Activated CD8-positive, alpha-beta memory T cell treated with anti-CD3 and anti-CD28 coated beads, Interleukin-2, amount 50 U/mL, for 24 hours (primary cell): Measurements from ENCODE around the gene ATRN.

Experiments
- DNase-seq: peaks from one replicate; pipeline ENCODE4 v3.0.0-alpha.2; 2020; ENCODE audit errors: extremely low read depth

Gene ATRN

GRCh38 chr20:3627476-3627875, 156.7 kb downstream of the ATRN start:
- no peak for DNase-seq

GRCh38 chr20:3628502-3629314, 157.9 kb downstream of the ATRN start:
- no peak for DNase-seq

DNA sequence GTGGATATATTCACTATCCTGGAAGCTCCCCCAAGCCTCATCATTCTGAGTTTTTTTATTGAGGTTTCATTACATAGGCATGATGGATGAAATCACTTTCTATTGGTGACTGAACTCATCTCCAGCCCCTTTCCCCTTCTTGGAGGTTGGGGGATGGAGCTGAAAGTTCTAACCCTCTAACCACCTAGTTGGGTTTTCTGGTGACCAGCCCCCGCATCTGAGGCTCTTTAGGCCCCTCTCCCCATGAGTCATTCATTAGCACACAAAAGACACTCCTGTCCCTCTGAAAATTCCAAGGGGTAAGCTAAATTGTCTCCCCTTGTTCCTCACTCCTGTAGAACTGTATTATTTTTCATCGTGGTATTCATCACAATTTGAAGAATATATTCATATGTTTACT, 159.1 kb downstream of the ATRN start:
- no peak for DNase-seq

DNA sequence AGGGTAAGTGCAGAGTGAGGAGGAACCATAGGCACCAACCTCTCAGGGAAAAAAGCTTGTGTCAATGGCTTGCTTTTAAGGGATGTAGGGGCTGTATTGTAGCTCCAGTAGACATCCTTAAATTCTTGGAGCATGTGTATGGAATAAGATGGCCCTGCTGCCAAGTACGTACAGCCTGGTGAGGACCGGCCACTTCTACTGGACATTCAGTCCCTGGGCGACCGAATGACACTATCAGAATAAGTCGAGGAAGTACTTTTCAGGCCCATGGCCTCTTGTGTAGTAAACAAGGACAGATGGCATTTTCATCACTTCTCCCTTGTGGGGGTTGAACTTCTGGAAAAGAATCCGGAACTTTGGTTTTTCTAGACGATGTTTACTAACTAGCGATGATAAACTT, 159.6 kb downstream of the ATRN start:
- DNase-seq: no peak

DNA sequence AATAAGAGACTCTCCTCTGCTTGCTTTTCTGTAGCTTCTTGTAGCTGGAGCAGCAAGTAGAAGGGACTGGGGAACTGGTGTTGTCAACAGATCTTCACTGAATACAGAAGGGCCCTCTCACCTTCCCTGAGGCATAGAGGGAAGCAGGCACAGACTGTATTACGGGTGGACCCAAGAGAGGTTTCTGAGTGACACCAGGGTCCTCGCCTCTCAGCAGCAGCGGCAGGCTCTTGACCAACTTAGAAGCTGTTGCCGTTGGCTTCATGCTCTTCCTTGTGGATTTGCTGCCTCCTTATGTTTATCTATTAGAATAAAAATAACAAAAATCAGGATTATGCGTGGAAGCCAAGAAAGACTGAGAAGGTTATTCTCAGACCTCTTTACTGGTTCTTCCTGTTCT, 160.7 kb downstream of the ATRN start:
- no peak for DNase-seq

- no peak for DNase-seq
Measured at GRCh38 chr20:3632311-3633004, 161.6 kb downstream of the ATRN start.

GRCh38 chr20:3633913-3634478, 163.2 kb downstream of the ATRN start:
- DNase-seq: no peak

DNA sequence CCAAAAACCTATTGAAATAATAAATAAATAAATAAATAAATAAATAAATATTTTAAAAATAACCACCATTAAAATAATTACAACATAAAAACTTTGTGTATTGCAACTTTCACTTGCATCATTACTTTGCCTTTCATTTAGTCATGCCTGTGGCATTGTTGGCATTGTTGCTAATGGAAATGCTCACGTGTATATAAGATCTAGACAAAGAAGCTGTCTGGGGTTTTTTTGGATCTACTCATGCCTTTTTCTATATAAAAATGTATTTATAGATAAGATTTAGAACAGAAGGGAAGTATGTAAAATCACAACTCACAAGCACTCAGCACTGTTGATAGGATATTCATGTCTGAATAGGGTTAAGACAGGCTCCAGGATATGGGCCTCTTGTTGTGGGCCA, 164.5 kb downstream of the ATRN start:
- DNase-seq: no peak

- no peak for DNase-seq
Measured at GRCh38 chr20:3640259-3640658, 169.4 kb downstream of the ATRN start.

DNA sequence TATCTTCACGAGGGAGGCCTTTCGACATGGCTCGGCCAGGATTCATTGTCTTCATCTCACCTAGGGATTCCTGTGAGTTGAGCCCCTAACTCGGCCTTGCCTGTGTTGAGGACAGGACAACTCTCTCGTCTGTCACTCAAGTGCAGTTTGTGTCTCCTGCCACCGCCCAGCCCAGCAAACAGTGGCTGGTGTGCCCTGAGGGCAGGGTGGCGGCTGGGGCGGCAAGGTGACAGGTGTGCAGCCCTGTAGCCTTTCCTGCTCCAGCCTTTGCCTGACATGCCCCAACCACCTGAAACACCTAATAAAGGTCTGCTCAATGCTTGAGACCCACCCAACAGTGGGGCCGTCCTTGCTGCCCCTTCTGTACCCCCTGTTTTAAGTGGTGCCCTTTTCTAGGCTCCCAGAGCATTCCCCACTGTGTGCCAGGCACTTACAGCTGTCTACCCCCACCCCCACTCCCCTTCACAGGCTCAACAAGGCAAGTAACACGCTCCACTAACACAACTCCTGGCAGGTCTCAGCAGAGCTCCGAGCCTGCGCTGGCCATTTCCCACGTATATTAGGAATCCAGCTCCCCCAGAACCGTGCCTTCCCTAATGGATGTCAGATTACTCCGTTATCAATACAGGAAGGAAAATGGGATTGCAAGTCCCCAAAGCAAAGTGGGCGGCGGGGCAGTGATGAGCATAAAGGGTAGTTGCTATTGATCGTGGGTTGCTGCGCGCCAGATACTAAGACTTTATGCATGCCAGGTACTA, 174.7 kb downstream of the ATRN start:
- no peak for DNase-seq

- DNase-seq: no peak
Measured at GRCh38 chr20:3646067-3646440, 175.2 kb downstream of the ATRN start.

GRCh38 chr20:3646651-3647050, 175.8 kb downstream of the ATRN start:
- no peak for DNase-seq

DNA sequence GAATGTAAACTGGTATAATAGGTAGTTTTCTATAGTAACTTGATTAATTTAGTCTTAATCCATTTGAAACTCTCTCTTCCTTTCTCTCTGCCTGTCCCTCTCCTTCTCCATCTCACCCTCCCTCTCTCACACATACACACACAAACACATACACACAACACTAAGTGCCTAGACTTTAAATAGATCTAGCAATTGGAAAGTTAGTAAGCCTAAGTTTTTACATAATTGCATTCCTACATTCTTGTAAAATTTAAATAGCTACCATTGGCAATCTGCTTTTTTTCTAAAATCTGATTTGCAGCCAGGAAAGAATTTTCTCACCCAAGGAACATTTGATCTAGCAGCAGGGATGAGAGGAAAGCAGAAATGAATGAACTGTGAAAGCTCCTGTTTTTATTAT, 176.7 kb downstream of the ATRN start:
- no peak for DNase-seq

DNA sequence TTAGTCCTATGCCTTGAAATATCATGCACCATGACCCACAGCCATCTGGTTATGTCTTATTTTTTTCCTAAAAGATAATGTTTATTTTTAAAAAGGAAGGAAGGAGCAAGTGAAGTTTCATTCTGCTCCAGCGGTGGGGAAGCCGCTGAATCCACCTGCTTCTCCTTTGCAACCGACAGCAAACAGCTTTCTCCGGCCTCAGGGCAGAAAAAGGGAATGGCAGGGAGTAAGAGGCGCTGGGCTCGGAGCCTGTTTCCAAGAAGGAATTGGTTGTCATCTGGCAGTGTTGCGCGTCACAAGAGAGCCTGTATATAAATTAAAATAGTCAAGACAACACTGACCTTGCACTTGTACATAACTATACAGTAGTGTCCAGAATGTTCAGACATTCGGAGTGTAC, 178.1 kb downstream of the ATRN start:
- no peak for DNase-seq

GRCh38 chr20:3651204-3651962, 180.6 kb downstream of the ATRN start:
- no peak for DNase-seq

GRCh38 chr20:3652221-3652620, 181.4 kb downstream of the ATRN start:
- no peak for DNase-seq

DNA sequence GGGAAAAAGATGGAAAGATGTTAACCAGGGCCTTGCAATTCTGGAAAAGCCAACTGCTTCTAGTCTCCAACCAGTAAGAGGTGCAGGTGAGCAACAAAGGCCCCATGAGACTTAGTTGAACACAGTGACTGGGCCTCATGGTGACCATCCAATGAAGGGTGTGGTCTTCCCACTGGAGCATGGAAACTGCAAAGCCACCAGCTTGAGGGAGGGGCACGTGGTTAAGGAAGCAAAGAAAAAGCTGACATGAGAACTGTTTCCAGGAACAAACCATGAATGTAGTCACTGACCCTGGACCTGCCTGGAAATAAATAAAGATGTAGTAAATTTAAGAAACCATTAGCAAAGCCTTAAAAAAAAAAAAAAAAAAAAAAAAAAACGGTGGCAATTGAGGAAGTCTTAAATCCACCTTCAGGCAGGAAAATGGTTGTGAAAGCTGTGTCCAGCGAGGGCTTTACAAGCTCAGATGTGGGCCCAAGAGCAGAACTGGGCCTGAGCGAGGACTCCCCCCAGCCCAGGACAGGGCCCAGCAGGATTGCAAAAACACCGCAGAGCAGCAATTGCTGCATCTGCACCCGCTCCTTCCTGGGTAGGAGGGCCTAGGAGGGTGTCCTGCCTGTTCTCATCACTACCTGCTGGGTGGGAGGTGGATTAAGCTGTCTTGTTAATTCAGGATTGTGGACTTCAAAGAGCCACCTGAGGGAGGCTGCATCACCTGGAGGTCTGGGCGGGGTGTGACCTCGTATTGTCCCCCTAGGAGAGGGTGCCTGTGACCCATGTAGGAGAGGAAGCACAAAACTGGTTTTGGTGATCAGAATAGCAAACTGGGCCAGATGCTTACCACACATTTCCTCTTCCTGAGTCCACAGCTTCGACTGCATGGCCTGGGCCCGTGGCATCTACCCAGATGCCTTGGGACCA, 182.1 kb downstream of the ATRN start:
- DNase-seq: no peak

- no peak for DNase-seq
Measured at GRCh38 chr20:3653921-3654320, 183.1 kb downstream of the ATRN start.

DNA sequence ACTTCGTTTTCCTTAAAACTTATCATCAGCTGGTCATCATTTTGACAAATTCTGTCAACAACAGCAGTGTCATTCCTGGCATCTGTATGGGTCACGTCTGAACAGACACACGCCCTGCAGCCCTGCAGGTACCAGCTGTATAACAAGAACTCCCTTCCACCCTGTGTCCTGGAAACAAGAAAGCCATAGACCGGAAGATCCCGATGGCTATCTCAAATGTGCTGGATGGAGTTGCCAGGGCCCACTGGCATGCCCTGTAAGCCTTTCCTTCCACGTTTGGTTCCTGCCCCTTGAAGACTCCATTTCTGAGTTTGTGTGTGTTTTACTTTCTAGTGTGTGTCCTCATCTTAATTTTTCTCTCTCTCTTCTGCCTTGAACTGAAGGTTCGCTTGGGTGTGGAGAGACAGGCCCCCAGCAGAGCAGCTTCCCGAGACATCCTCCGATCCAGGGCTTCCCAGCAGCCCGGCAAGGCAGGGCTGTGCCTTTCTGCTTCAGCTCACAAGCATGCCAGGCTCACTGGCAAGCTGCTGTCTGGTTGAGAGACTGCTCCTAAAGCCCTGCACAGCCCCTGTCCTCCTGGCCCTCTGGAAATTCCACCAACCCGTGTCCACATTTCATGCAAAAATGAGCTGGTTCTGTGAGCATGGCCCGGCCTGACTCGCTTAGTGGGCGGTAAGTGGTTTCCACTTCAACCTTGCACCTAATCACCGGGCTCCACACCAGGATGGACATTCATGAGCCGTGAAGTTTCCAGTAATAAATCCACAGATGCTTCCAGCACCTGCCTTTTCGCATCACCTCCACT, 183.7 kb downstream of the ATRN start:
- no peak for DNase-seq

DNA sequence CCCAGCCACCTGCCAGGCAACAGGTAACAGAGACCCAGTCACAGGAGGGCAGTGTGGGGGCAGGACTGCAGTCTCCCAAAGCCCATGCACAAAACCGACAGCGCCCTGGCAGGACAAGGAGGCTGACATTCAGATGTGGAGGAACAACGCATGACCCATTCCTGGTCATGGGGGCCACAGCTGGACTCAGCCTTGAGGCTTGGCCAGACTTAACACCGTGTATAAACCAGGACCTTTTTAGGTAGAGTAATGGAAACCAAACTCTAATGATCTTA, 184.2 kb downstream of the ATRN start:
- no peak for DNase-seq
